Gastrocnemius medialis (tissue), 4 donors: ENCODE results near the gene PLB1.

Experiments used
- CTCF ChIP-seq, 5 experiments: fragments of 450-650 bp in 3 of 5; fragments of 200-600 bp in 2 of 5; sonication (generic) in 2 of 5; IDR thresholded peaks in 4 of 5; conservative IDR thresholded peaks in 1 of 5; 1 replicate in 4 of 5; 2 replicates in 1 of 5; pipeline ENCODE4 v1.5.1; 2016 to 2019; ENCODE audit warnings: antibody characterized with exemption in 5 of 5, mild to moderate bottlenecking in 3 of 5, moderate library complexity in 3 of 5
- POLR2A ChIP-seq, 2 donors: fragments of 450-650 bp; IDR thresholded peaks; one replicate each; pipeline ENCODE4 v1.6.1; 2017; ENCODE audit warnings: antibody characterized with exemption in 2 of 2, mild to moderate bottlenecking in 2 of 2, moderate library complexity in 2 of 2

GRCh38 chr2:28567061-28567471 is 71.2 kb downstream of the PLB1 start:
- TF ChIP-seq CTCF (IDR thresholded peaks at IDR 0.05 in 4 of 5, conservative IDR thresholded peaks at IDR 0.05 in 1 of 5), result no peak
- TF ChIP-seq POLR2A (IDR thresholded peaks at IDR 0.05), result no peak
